Cardiac muscle cell (in vitro differentiated cells and primary cell): ENCODE measurements around the gene UNC93B1. TPM values are rescaled to one million over a fixed set of nuclear protein-coding genes. Genes with fewer than 3 reads are reported as not detected.
A peak's percentile ranks its signal among the peaks of the same experiment; 100 is the strongest.

ENCODE experiments used
- DNase-seq, 2 donors: peaks; one replicate each; pipeline versions ENCODE4 v3.0.0 to v3.0.0-alpha.2; 2010 to 2017; ENCODE audit warnings: low read depth in 1 of 2, low spot score in 1 of 2
- H3K27ac ChIP-seq: fragments of 200-600 bp; sonication (generic); 2 replicates; pipeline ENCODE4 v1.5.1; 2016
- H3K27me3 ChIP-seq: fragments of 200-600 bp; sonication (generic); 2 replicates; pipeline ENCODE4 v1.6.0; 2016; ENCODE audit warnings: control low read depth
- H3K36me3 ChIP-seq: fragments of 200-600 bp; sonication (generic); 2 replicates; pipeline ENCODE4 v1.5.1; 2016; ENCODE audit warnings: control low read depth
- H3K4me1 ChIP-seq: fragments of 200-600 bp; sonication (generic); 2 replicates; pipeline ENCODE4 v1.8.1; 2017; ENCODE audit warnings: low read depth, mild to moderate bottlenecking, mixed run types
- H3K4me3 ChIP-seq: fragments of 200-600 bp; sonication (generic); 2 replicates; pipeline ENCODE4 v1.5.1; 2016; ENCODE audit warnings: mild to moderate bottlenecking
- H3K9me3 ChIP-seq: fragments of 200-600 bp; sonication (generic); 2 replicates; pipeline ENCODE4 v1.5.1; 2017; ENCODE audit warnings: low read depth, mild to moderate bottlenecking, control low read depth
- CTCF ChIP-seq: IDR thresholded peaks from 2 replicates; pipeline ENCODE4 v1.5.1; 2012; ENCODE audit warnings: low read depth, mild to moderate bottlenecking, low read length
- polyA plus RNA-seq: library from polyadenylated mRNA; unstranded; fragments of >200 nt; fragmentation: Nextera tagmentation; extraction: Ambion mirVana; gene quantifications from 2 replicates; pipeline ENCODE4 v1.2.1, GENCODE V29; 2016
- total RNA-seq: library from RNA; depleted of rRNA; stranded (reverse); fragments of >200 nt; gene quantifications from 2 replicates; pipeline ENCODE4 v1.2.3, GENCODE V29; 2016

Gene UNC93B1
- total and polyA plus RNA-seq, 2 experiments from 2014 or later: 13.2 to 24.0 TPM

GRCh38 chr11:68022531-68022930, 18.6 kb upstream of the UNC93B1 start:
- Histone ChIP-seq H3K36me3 (no peaks in the 10 kb centered on the region), H3K27me3 (no peaks in the 10 kb centered on the region), H3K9me3 (no peaks in the 10 kb centered on the region), H3K27ac (no peak overlapping the region), H3K4me3 (no peak overlapping the region), H3K4me1 (no peaks in the 10 kb centered on the region)
- DNase-seq: no peak
- no peak for TF ChIP-seq CTCF

GRCh38 chr11:68021167-68021787, 17.4 kb upstream of the UNC93B1 start:
- Histone ChIP-seq H3K4me1 (no peaks in the 10 kb centered on the region), H3K27ac (no peak overlapping the region), H3K9me3 (no peaks in the 10 kb centered on the region), H3K36me3 (no peaks in the 10 kb centered on the region), H3K4me3 (no peak overlapping the region), H3K27me3 (no peaks in the 10 kb centered on the region)
- TF ChIP-seq CTCF: peak; percentile 33
- DNase-seq: peak in 1 of 2 donors; percentile 24

- peak; percentile 47 for TF ChIP-seq CTCF
- H3K36me3 ChIP-seq: no peaks in the 10 kb centered on the region
These were observed 16.7 kb upstream of the UNC93B1 start for GRCh38 chr11:68020575-68020974.

GRCh38 chr11:68019486-68019885, 15.6 kb upstream of the UNC93B1 start:
- H3K27me3 ChIP-seq: no peaks in the 10 kb centered on the region
- TF ChIP-seq CTCF: no peak
- no peak for DNase-seq

More at GRCh38 chr11:68020575-68020974, 16.7 kb upstream of the UNC93B1 start:
- no peaks in the 10 kb centered on the region for H3K9me3 ChIP-seq
- no peak overlapping the region for H3K4me3 ChIP-seq
- DNase-seq: peak; percentile 42 to 49
- H3K27ac ChIP-seq: no peak overlapping the region
- no peaks in the 10 kb centered on the region for H3K27me3 ChIP-seq
- H3K4me1 ChIP-seq: no peaks in the 10 kb centered on the region

GRCh38 chr11:68018730-68019190, 14.9 kb upstream of the UNC93B1 start:
- no peak overlapping the region for H3K4me3 ChIP-seq
- H3K4me1 ChIP-seq: no peaks in the 10 kb centered on the region
- no peaks in the 10 kb centered on the region for H3K9me3 ChIP-seq
- DNase-seq: no peak
- TF ChIP-seq CTCF: no peak
- no peaks in the 10 kb centered on the region for H3K36me3 ChIP-seq
- no peak overlapping the region for H3K27ac ChIP-seq
- H3K27me3 ChIP-seq: no peaks in the 10 kb centered on the region

More at GRCh38 chr11:68019486-68019885, 15.6 kb upstream of the UNC93B1 start:
- Histone ChIP-seq H3K36me3 (no peaks in the 10 kb centered on the region), H3K27ac (no peak overlapping the region), H3K9me3 (no peaks in the 10 kb centered on the region), H3K4me1 (no peaks in the 10 kb centered on the region), H3K4me3 (no peak overlapping the region)
